Measurements from ENCODE around the gene CORO1C.

Gene CORO1C

GRCh38 chr12:108649669-108650068 is 81.6 kb downstream of the CORO1C start:
- H3K9me3 ChIP-seq (replicated peaks; ENCODE audit: low read length): no peaks in the 10 kb centered on the region
- H3K4me1 ChIP-seq (ENCODE audit: control insufficient read depth, insufficient read depth, low read length): peaks cover 79% of the 10 kb centered on the region
- H3K4me3 ChIP-seq (ENCODE audit: low read length): no peak overlapping the region
- no peaks in the 10 kb centered on the region for H3K27me3 ChIP-seq (ENCODE audit: control insufficient read depth, insufficient read depth, low read length)
- H3K9ac ChIP-seq (ENCODE audit: low read depth, low read length): peak overlapping the region; percentile 68
- peak overlapping the region; percentile 33 for H3K4me2 ChIP-seq (ENCODE audit: low read length)
- peaks cover 84% of the 10 kb centered on the region for H3K36me3 ChIP-seq (ENCODE audit: insufficient read depth, low read length)

- no peak overlapping the region for H3K4me3 ChIP-seq (ENCODE audit: low read length)
- H3K27me3 ChIP-seq (ENCODE audit: control insufficient read depth, insufficient read depth, low read length): no peaks in the 10 kb centered on the region
- H3K4me1 ChIP-seq (ENCODE audit: control insufficient read depth, insufficient read depth, low read length): peaks cover 85% of the 10 kb centered on the region
- H3K9ac ChIP-seq (ENCODE audit: low read depth, low read length): peak overlapping the region; percentile 68
- H3K4me2 ChIP-seq (ENCODE audit: low read length): peak overlapping the region; percentile 33
- no peaks in the 10 kb centered on the region for H3K9me3 ChIP-seq (replicated peaks; ENCODE audit: low read length)
- H3K36me3 ChIP-seq (ENCODE audit: insufficient read depth, low read length): peaks cover 86% of the 10 kb centered on the region
Observed at GRCh38 chr12:108649126-108649525, 82.2 kb downstream of the CORO1C start.

DNA sequence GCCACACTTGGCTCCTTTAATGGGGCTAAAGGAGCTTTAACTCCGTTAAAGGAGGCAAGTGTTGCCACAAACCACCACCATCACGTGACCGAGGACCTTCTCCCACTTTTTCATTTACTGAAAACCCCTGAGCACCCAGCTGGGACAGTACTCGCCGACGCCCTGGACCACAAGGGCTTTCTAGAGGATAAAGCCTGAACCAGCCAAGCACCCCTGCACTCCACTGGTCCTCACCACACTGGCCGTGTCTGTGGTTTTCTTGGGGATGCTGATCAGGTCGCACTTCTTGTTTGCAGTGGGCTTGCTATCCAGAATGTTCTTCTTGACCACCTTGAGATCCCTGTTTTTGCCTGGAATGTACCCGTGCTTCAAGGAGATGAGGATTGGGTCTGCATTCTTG is 82.9 kb downstream of the CORO1C start:
- Histone ChIP-seq H3K36me3 (ENCODE audit: insufficient read depth, low read length) (peaks cover 79% of the 10 kb centered on the region), H3K9me3 (replicated peaks; ENCODE audit: low read length) (no peaks in the 10 kb centered on the region), H3K4me3 (ENCODE audit: low read length) (no peak overlapping the region), H3K27me3 (ENCODE audit: control insufficient read depth, insufficient read depth, low read length) (no peaks in the 10 kb centered on the region), H3K4me1 (ENCODE audit: control insufficient read depth, insufficient read depth, low read length) (peaks cover 91% of the 10 kb centered on the region), H3K4me2 (ENCODE audit: low read length) (peak overlapping the region; percentile 33), H3K9ac (ENCODE audit: low read depth, low read length) (peak overlapping the region; percentile 68)

DNA sequence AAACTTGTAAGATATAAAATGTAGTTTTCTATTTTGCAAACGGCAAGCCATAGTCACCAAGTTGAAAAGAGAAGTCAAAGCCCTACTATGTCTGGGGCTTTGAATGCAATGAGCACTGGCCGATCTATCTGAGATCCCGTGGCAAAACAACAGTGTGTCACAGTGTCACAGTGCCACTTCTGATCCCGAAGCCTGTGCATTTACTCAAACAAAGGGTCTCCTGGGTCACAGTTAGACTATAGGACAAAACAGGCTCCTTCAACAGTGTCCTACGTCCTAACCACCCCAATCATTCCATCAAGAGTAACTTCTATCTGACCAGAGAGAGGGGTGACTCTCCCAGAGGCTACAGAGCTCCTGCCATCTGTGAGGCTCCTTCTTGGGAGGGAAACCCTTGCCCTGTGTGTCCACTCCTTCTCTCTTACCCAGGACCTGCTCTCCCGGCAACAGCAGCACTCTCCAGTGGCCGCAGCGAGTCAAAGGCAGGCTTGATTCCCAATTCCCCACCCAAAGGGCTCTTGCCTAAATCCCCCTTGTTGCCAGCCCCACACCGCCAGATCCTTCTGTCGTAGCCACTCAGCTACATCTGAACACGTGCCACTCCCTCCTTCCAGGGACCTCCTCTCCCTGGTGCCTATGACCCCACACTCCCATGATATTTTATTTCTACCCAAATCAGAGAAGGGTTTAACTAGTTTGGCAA is 83.6 kb downstream of the CORO1C start:
- no peak overlapping the region for H3K4me3 ChIP-seq (ENCODE audit: low read length)
- H3K4me2 ChIP-seq (ENCODE audit: low read length): no peak overlapping the region
- H3K9me3 ChIP-seq (replicated peaks; ENCODE audit: low read length): no peaks in the 10 kb centered on the region
- H3K4me1 ChIP-seq (ENCODE audit: control insufficient read depth, insufficient read depth, low read length): peaks cover 91% of the 10 kb centered on the region
- no peaks in the 10 kb centered on the region for H3K27me3 ChIP-seq (ENCODE audit: control insufficient read depth, insufficient read depth, low read length)
- H3K9ac ChIP-seq (ENCODE audit: low read depth, low read length): peak overlapping the region; percentile 68
- H3K36me3 ChIP-seq (ENCODE audit: insufficient read depth, low read length): peaks cover 75% of the 10 kb centered on the region

- Histone ChIP-seq H3K9ac (ENCODE audit: low read depth, low read length) (peak overlapping the region; percentile 68), H3K4me3 (ENCODE audit: low read length) (no peak overlapping the region), H3K9me3 (replicated peaks; ENCODE audit: low read length) (no peaks in the 10 kb centered on the region), H3K4me1 (ENCODE audit: control insufficient read depth, insufficient read depth, low read length) (peaks cover 93% of the 10 kb centered on the region), H3K27me3 (ENCODE audit: control insufficient read depth, insufficient read depth, low read length) (no peaks in the 10 kb centered on the region), H3K36me3 (ENCODE audit: insufficient read depth, low read length) (peaks cover 74% of the 10 kb centered on the region), H3K4me2 (ENCODE audit: low read length) (no peak overlapping the region)
Observed at GRCh38 chr12:108646600-108647579, 84.4 kb downstream of the CORO1C start.

- no peaks in the 10 kb centered on the region for H3K9me3 ChIP-seq (replicated peaks; ENCODE audit: low read length)
- peaks cover 97% of the 10 kb centered on the region for H3K4me1 ChIP-seq (ENCODE audit: control insufficient read depth, insufficient read depth, low read length)
- no peak overlapping the region for H3K4me2 ChIP-seq (ENCODE audit: low read length)
- H3K4me3 ChIP-seq (ENCODE audit: low read length): no peak overlapping the region
- no peaks in the 10 kb centered on the region for H3K27me3 ChIP-seq (ENCODE audit: control insufficient read depth, insufficient read depth, low read length)
- H3K9ac ChIP-seq (ENCODE audit: low read depth, low read length): peak overlapping the region; percentile 17
- peaks cover 76% of the 10 kb centered on the region for H3K36me3 ChIP-seq (ENCODE audit: insufficient read depth, low read length)
Observed at GRCh38 chr12:108645686-108646599, 85.4 kb downstream of the CORO1C start.

DNA sequence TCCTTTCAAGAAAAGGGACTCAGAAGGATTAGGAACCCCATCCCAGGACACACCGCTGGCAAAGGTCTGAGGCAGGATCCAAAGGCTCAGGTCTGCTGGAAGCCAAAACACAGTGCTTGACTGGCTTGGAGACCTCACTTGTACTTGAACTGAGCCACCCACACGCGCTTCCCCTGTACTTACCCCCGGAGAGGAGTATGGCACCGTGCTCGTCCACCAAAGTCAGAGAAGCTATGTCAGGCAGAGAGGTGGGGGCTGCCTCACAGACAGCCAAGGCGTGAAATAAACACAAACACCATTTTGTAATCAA is 86.6 kb downstream of the CORO1C start:
- H3K36me3 ChIP-seq (ENCODE audit: insufficient read depth, low read length): peaks cover 76% of the 10 kb centered on the region
- peaks cover 90% of the 10 kb centered on the region for H3K4me1 ChIP-seq (ENCODE audit: control insufficient read depth, insufficient read depth, low read length)
- H3K9me3 ChIP-seq (replicated peaks; ENCODE audit: low read length): no peaks in the 10 kb centered on the region
- H3K4me2 ChIP-seq (ENCODE audit: low read length): peak overlapping the region; percentile 51
- H3K9ac ChIP-seq (ENCODE audit: low read depth, low read length): peak overlapping the region; percentile 32
- H3K27me3 ChIP-seq (ENCODE audit: control insufficient read depth, insufficient read depth, low read length): no peaks in the 10 kb centered on the region
- H3K4me3 ChIP-seq (ENCODE audit: low read length): no peak overlapping the region

DNA sequence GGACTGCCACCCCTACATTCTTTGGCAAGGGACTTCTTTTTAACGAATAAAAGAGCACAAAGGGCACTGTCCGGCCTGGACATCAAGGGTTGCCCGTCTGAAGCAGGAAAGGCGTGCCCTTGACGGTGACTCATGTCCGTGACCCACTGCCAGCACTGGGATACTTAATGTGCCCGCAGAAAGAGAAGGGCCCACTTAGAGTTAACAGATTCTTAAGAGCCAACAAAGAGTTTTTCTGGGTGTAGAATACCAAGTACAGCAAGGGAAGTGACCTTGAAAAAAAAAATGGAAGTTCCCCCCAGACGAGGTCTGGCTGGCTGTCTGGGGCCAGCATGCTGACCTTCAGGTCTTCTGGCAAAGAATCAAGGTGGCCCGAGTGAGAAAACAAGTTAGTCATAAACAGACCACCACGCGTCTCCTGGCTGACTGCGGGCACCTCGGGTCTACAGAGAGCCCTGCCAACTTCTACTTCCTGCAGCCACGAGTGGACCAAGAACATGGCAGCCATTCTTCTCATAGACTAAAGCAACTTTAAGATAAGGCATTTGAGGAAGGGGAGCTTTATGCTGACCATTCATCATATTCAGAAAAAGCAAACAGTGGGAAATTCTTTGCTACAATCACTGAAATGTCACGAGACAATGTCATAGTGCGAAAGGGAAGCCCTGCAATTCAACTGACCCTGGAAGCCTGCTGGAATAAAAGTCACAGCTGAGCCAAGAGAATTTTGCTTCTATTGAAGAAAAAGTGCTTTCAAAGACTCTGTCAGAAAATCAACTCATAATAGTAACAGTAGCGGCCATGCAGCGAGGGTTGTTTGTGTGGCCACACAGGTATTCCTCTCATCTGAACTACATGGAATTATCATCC is 87.1 kb downstream of the CORO1C start:
- peaks cover 78% of the 10 kb centered on the region for H3K36me3 ChIP-seq (ENCODE audit: insufficient read depth, low read length)
- no peaks in the 10 kb centered on the region for H3K9me3 ChIP-seq (replicated peaks; ENCODE audit: low read length)
- peak overlapping the region; percentile 51 for H3K4me2 ChIP-seq (ENCODE audit: low read length)
- H3K4me3 ChIP-seq (ENCODE audit: low read length): peak overlapping the region; percentile 1
- no peaks in the 10 kb centered on the region for H3K27me3 ChIP-seq (ENCODE audit: control insufficient read depth, insufficient read depth, low read length)
- peak overlapping the region; percentile 51 for H3K9ac ChIP-seq (ENCODE audit: low read depth, low read length)
- H3K4me1 ChIP-seq (ENCODE audit: control insufficient read depth, insufficient read depth, low read length): peaks cover 85% of the 10 kb centered on the region

- Histone ChIP-seq H3K4me1 (ENCODE audit: control insufficient read depth, insufficient read depth, low read length) (peaks cover 74% of the 10 kb centered on the region), H3K9ac (ENCODE audit: low read depth, low read length) (peak overlapping the region; percentile 51), H3K36me3 (ENCODE audit: insufficient read depth, low read length) (peaks cover 69% of the 10 kb centered on the region), H3K4me2 (ENCODE audit: low read length) (no peak overlapping the region), H3K27me3 (ENCODE audit: control insufficient read depth, insufficient read depth, low read length) (no peaks in the 10 kb centered on the region), H3K4me3 (ENCODE audit: low read length) (no peak overlapping the region), H3K9me3 (replicated peaks; ENCODE audit: low read length) (no peaks in the 10 kb centered on the region)
Observed at GRCh38 chr12:108642899-108643654, 88.2 kb downstream of the CORO1C start.

DNA sequence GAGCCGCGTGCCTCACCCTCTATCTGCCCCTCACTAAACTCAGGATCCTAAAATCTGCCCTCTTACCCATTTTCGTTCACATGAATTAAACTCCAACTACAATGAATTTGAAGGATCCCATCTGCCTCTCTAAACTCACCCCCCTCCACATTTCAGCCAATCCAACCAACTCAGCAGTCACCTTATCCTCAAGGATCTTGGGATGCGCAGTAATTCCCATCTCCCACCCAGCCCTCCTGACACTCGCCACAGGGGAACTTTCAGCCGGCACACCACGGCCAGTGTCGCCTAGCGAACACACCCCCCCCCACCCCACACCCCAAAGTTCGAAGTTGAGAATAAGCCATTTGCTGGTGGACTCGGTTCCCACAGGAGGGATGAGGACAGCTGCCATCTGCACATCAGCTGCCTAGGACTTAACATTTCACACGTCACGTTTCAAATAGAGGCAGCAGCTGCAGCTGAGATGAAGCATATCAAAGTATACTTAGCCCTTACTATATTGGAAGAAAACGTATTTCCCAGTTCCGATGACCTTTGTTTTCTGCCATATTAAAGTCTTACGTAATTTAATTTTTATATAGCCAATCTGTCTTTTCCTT is 88.9 kb downstream of the CORO1C start:
- Histone ChIP-seq H3K4me3 (ENCODE audit: low read length) (no peak overlapping the region), H3K9ac (ENCODE audit: low read depth, low read length) (peak overlapping the region; percentile 30), H3K36me3 (ENCODE audit: insufficient read depth, low read length) (peaks cover 62% of the 10 kb centered on the region), H3K4me2 (ENCODE audit: low read length) (no peak overlapping the region), H3K27me3 (ENCODE audit: control insufficient read depth, insufficient read depth, low read length) (no peaks in the 10 kb centered on the region), H3K9me3 (replicated peaks; ENCODE audit: low read length) (no peaks in the 10 kb centered on the region), H3K4me1 (ENCODE audit: control insufficient read depth, insufficient read depth, low read length) (peaks cover 66% of the 10 kb centered on the region)

Measured in skeletal muscle satellite cell (primary cell).